Small intestine (tissue), 7 donors: ENCODE measurements around the gene ASIC5. TPM values are rescaled to one million over a fixed set of nuclear protein-coding genes. Genes with fewer than 3 reads are reported as not detected.

ENCODE experiments used
- DNase-seq, 2 donors: peaks; one replicate each; pipeline versions ENCODE4 v3.0.0 to v3.0.0-alpha.2; 2013
- FAIRE-seq: peaks from 2 replicates; lab custom pipeline; 2012; peaks lifted over from hg19 to GRCh38; lab: Jason Lieb, UNC
- H3K27ac ChIP-seq, 3 donors: one replicate each; pipeline ENCODE4 v1.5.1; 2013; ENCODE audit warnings: low read length in 2 of 3, mild to moderate bottlenecking in 2 of 3, control low read depth in 1 of 3, inconsistent platforms in 1 of 3, low read depth in 1 of 3, moderate library complexity in 1 of 3
- H3K27me3 ChIP-seq, 3 donors: one replicate each; pipeline ENCODE4 v1.6.1; 2013; ENCODE audit warnings: low read length in 3 of 3, inconsistent platforms in 1 of 3; ENCODE audit not compliant: control insufficient read depth in 3 of 3, insufficient read depth in 3 of 3
- H3K36me3 ChIP-seq, 3 donors: one replicate each; pipeline ENCODE4 v1.6.1; 2013; ENCODE audit warnings: low read length in 3 of 3, inconsistent platforms in 1 of 3, low read depth in 1 of 3, mild to moderate bottlenecking in 1 of 3, moderate library complexity in 1 of 3; ENCODE audit not compliant: control insufficient read depth in 3 of 3, insufficient read depth in 2 of 3
- H3K4me1 ChIP-seq, 3 donors: one replicate each; pipeline ENCODE4 v1.6.1; 2013; ENCODE audit warnings: low read length in 2 of 3, inconsistent platforms in 1 of 3, low read depth in 1 of 3, mild to moderate bottlenecking in 1 of 3, moderate library complexity in 1 of 3; ENCODE audit not compliant: control insufficient read depth in 3 of 3, insufficient read depth in 2 of 3
- H3K4me3 ChIP-seq, 3 donors: one replicate each; pipeline ENCODE4 v1.5.1; 2013; ENCODE audit warnings: low read length in 3 of 3, control low read depth in 1 of 3, inconsistent platforms in 1 of 3, low read depth in 1 of 3, mild to moderate bottlenecking in 1 of 3, moderate library complexity in 1 of 3
- H3K9me3 ChIP-seq, 2 donors: one replicate each; pipeline ENCODE4 v1.6.1; 2013; ENCODE audit warnings: low read depth in 1 of 2, low read length in 1 of 2; ENCODE audit not compliant: control insufficient read depth in 2 of 2, insufficient read depth in 1 of 2
- WGBS, 3 donors: extraction: QIAGEN DNeasy Blood & Tissue Kit; methylation state at CpG; one replicate each; pipeline ENCODE4 v1.1.7; 2013; 5-methylcytosine and 5-hydroxymethylcytosine counted together
- polyA plus RNA-seq, 4 donors: library from polyadenylated mRNA; stranded (reverse) in 3 of 4; unstranded in 1 of 4; fragments of 200-250 nt in 3 of 4; fragments of 120-200 nt in 1 of 4; gene quantifications; one replicate each; pipeline versions ENCODE4 v1.2.1 to v1.2.3, GENCODE V29; 2013
- donor health status: healthy with polysubstance abuse.
- donor health status: control.
- donor health status: control.
- donor health status: Bipolar disorder and iron deficiency.
- donor health status: healthy.

Gene ASIC5
- polyA plus RNA-seq, 4 donors: 1.0 TPM; not detected in 3

GRCh38 chr4:155789982-155790381 is 76.1 kb downstream of the ASIC5 start:
- 71 to 85% (median 72%) methylated on average over 3 of the region's 3 CpGs for WGBS, 3 donors
- no peaks in the 10 kb centered on the region for H3K4me1 ChIP-seq
- no peaks in the 10 kb centered on the region for H3K9me3 ChIP-seq
- no peaks in the 10 kb centered on the region for H3K27me3 ChIP-seq
- no peak overlapping the region for H3K4me3 ChIP-seq
- H3K27ac ChIP-seq: no peak overlapping the region
- no peak for DNase-seq
- no peaks in the 10 kb centered on the region for H3K36me3 ChIP-seq
- no peak for FAIRE-seq

GRCh38 chr4:155789391-155789790 is 76.7 kb downstream of the ASIC5 start:
- FAIRE-seq (no peak), DNase-seq (no peak)
- WGBS, 3 donors: 56 to 63% (median 56%) methylated on average over 6 of the region's 6 CpGs
- Histone ChIP-seq H3K4me1 (no peaks in the 10 kb centered on the region), H3K27ac (no peak overlapping the region), H3K9me3 (no peaks in the 10 kb centered on the region), H3K4me3 (no peak overlapping the region), H3K36me3 (no peaks in the 10 kb centered on the region), H3K27me3 (no peaks in the 10 kb centered on the region)

- DNase-seq (peak; percentile 59 to 63), FAIRE-seq (no peak)
- Histone ChIP-seq H3K4me1 (no peaks in the 10 kb centered on the region), H3K27me3 (no peaks in the 10 kb centered on the region), H3K4me3 (no peak overlapping the region), H3K9me3 (no peaks in the 10 kb centered on the region), H3K27ac (no peak overlapping the region), H3K36me3 (no peaks in the 10 kb centered on the region)
- WGBS, 3 donors: 8 to 14% (median 14%) methylated on average over 5 of the region's 5 CpGs
Measured at GRCh38 chr4:155787113-155787710, 78.9 kb downstream of the ASIC5 start.

GRCh38 chr4:155785828-155786227 is 80.2 kb downstream of the ASIC5 start:
- Histone ChIP-seq H3K27me3 (no peaks in the 10 kb centered on the region), H3K4me1 (no peaks in the 10 kb centered on the region), H3K4me3 (no peak overlapping the region), H3K36me3 (no peaks in the 10 kb centered on the region), H3K27ac (no peak overlapping the region), H3K9me3 (no peaks in the 10 kb centered on the region)
- WGBS, 3 donors: 57 to 76% (median 57%) methylated on average over 1 of the region's 1 CpG
- DNase-seq (no peak), FAIRE-seq (no peak)

DNA sequence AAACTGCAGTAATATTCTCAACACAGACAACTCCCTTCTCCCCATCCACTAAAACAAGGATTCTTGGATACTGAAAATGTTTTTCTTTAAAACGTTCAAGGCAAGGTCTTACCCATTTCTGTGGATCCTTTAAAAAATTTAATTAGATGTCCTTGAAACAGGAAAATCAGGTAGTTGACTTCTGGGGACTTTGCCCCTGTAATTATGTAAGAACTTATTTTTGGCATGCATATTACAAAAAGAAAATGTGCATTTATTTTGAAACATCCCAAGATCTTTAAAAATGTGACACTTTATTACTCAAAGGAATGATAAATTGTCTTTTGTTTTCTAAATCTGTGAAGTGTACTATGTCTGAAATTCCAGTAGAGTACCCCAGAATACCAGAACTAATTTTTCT is 81.4 kb downstream of the ASIC5 start:
- no peak for DNase-seq
- H3K9me3 ChIP-seq: no peaks in the 10 kb centered on the region
- H3K4me1 ChIP-seq: no peaks in the 10 kb centered on the region
- 18 to 52% (median 27%) methylated on average over 1 of the region's 1 CpG for WGBS, 3 donors
- no peak overlapping the region for H3K4me3 ChIP-seq
- no peaks in the 10 kb centered on the region for H3K36me3 ChIP-seq
- no peak overlapping the region for H3K27ac ChIP-seq
- H3K27me3 ChIP-seq: no peaks in the 10 kb centered on the region
- no peak for FAIRE-seq

DNA sequence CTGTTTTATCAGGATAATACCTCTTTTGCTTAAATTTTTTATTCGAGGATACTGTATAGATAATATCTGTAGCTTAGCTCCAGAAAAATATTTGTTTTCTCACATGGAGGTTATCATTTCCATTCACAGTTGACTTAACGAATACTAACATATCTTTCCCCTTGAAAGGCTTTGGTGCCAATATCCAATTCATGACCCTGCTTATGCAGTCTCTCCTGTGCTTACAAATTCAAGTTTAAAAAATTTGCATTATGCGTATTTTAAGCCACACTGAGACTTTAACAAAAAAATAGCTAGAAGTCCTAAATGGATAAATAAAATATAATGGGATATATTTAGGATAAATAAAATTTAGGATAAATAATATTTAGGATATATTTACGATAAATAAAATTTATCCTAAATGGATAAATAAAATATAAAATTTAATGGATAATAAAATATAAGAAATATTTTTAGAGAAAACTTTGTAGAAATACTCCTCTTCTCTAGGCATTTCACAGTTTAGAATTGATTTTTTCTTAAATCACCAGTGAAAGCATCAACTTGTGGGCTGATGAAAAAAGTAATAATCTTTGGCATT is 84.7 kb downstream of the ASIC5 start:
- Histone ChIP-seq H3K4me1 (peaks cover 0 to 9% (median 0%) of the 10 kb centered on the region in 3 donors), H3K27me3 (no peaks in the 10 kb centered on the region), H3K9me3 (no peaks in the 10 kb centered on the region), H3K36me3 (no peaks in the 10 kb centered on the region), H3K27ac (no peak overlapping the region), H3K4me3 (no peak overlapping the region)
- WGBS, 3 donors: 86 to 93% (median 90%) methylated on average over 4 of the region's 4 CpGs
- DNase-seq: no peak
- FAIRE-seq: peak; percentile 81

GRCh38 chr4:155780775-155781174 is 85.3 kb downstream of the ASIC5 start:
- Histone ChIP-seq H3K4me1 (peaks cover 0 to 9% (median 0%) of the 10 kb centered on the region in 3 donors), H3K4me3 (no peak overlapping the region), H3K27me3 (no peaks in the 10 kb centered on the region), H3K27ac (no peak overlapping the region), H3K9me3 (no peaks in the 10 kb centered on the region), H3K36me3 (no peaks in the 10 kb centered on the region)
- DNase-seq (no peak), FAIRE-seq (no peak)
- WGBS, 3 donors: 63 to 77% (median 72%) methylated on average over 1 of the region's 1 CpG
